H1 (cell line): ENCODE results near the gene SLC24A3. TPM values are rescaled to one million over a fixed set of nuclear protein-coding genes. Genes with fewer than 3 reads are reported as not detected.

Experiments
- CTCF ChIA-PET: fragments of 300-600 bp; sonication (Branson Sonifier 250); formaldehyde crosslinking; loops from one replicate; lab custom pipeline; 2021; ENCODE audit not compliant: partially characterized antibody; lab: Charles Lee
- POLR2A ChIA-PET: fragments of 300-600 bp; sonication (Branson Sonifier 250); formaldehyde crosslinking; loops from one replicate; lab custom pipeline; 2021; ENCODE audit warnings: inconsistent platforms; ENCODE audit not compliant: partially characterized antibody; lab: Charles Lee
- DNase-seq, 2 experiments: peaks; one replicate each; pipeline versions ENCODE4 v3.0.0 to v3.0.0-alpha.2; 2010 to 2022; ENCODE audit warnings: low spot score in 2 of 2, low read depth in 1 of 2, mixed read lengths in 1 of 2
- FAIRE-seq: peaks from 2 replicates; lab custom pipeline; 2011; peaks lifted over from hg19 to GRCh38; lab: Jason Lieb, UNC
- H2AFZ ChIP-seq: 2 replicates; pipeline ENCODE4 v1.8.1; 2012; ENCODE audit warnings: low read length, inconsistent platforms
- H2AK5ac ChIP-seq: 2 replicates; pipeline ENCODE4 v1.6.1; 2013; ENCODE audit warnings: low read depth, low read length
- H2BK120ac ChIP-seq: replicated peaks from 2 replicates; pipeline ENCODE3; 2013; ENCODE audit warnings: low read depth, low read length, inconsistent platforms
- H2BK12ac ChIP-seq: 2 replicates; pipeline ENCODE4 v1.6.1; 2013; ENCODE audit warnings: low read depth, low read length
- H2BK15ac ChIP-seq: 2 replicates; pipeline ENCODE4 v1.6.1; 2013; ENCODE audit warnings: low read length
- H2BK20ac ChIP-seq: 2 replicates; pipeline ENCODE4 v1.6.1; 2013; ENCODE audit warnings: low read length
- H2BK5ac ChIP-seq: 2 replicates; pipeline ENCODE4 v1.6.1; 2013; ENCODE audit warnings: low read depth, low read length
- H3K14ac ChIP-seq: 2 replicates; pipeline ENCODE4 v1.6.1; 2013; ENCODE audit warnings: inconsistent platforms; ENCODE audit not compliant: insufficient read length
- H3K18ac ChIP-seq: 2 replicates; pipeline ENCODE4 v1.6.1; 2013; ENCODE audit warnings: low read length; ENCODE audit errors: extremely low read depth
- H3K23ac ChIP-seq: 2 replicates; pipeline ENCODE4 v1.6.1; 2013; ENCODE audit warnings: inconsistent platforms; ENCODE audit not compliant: insufficient read length
- H3K23me2 ChIP-seq: 2 replicates; pipeline ENCODE4 v1.6.1; 2013; ENCODE audit warnings: low read depth, low read length
- H3K27ac ChIP-seq: 2 replicates; pipeline ENCODE4 v1.6.1; 2011; ENCODE audit warnings: low read depth, low read length, inconsistent platforms
- H3K27me3 ChIP-seq, 4 experiments: replicated peaks in 1 of 4; 1 replicate in 1 of 4; 2 replicates in 3 of 4; pipeline versions ENCODE4 v1.6.1 to v1.8.1; 2011 to 2013; ENCODE audit warnings: low read length in 3 of 4, mild to moderate bottlenecking in 3 of 4, inconsistent platforms in 2 of 4, mixed read lengths in 2 of 4, moderate library complexity in 1 of 4; ENCODE audit not compliant: control insufficient read depth in 3 of 4, insufficient read depth in 3 of 4; ENCODE audit errors: extremely low read depth in 1 of 4
- H3K36me3 ChIP-seq, 4 experiments: 2 replicates each; pipeline versions ENCODE4 v1.6.1 to v1.8.1; 2011 to 2013; ENCODE audit warnings: mild to moderate bottlenecking in 4 of 4, low read length in 3 of 4, moderate library complexity in 2 of 4, control low read depth in 1 of 4, inconsistent platforms in 1 of 4; ENCODE audit not compliant: insufficient read depth in 4 of 4, control insufficient read depth in 2 of 4
- H3K4ac ChIP-seq: replicated peaks from 2 replicates; pipeline ENCODE3; 2013; ENCODE audit warnings: low read length, low read depth, mixed read lengths, inconsistent platforms; ENCODE audit not compliant: insufficient read length
- H3K4me1 ChIP-seq, 4 experiments: replicated peaks in 1 of 4; 1 replicate in 1 of 4; 2 replicates in 3 of 4; pipeline versions ENCODE4 v1.6.1 to v1.8.1; 2011 to 2013; ENCODE audit warnings: low read length in 3 of 4, inconsistent platforms in 2 of 4, mixed read lengths in 1 of 4; ENCODE audit not compliant: insufficient read depth in 4 of 4, control insufficient read depth in 3 of 4
- H3K4me2 ChIP-seq, 2 experiments: 2 replicates each; pipeline versions ENCODE4 v1.6.1 to v1.8.1; 2011 to 2013; ENCODE audit warnings: low read depth in 2 of 2, low read length in 2 of 2, control low read depth in 1 of 2, inconsistent platforms in 1 of 2, mild to moderate bottlenecking in 1 of 2; ENCODE audit not compliant: insufficient read depth in 1 of 2
- H3K4me3 ChIP-seq, 4 experiments: fragments of 200-600, 300-600 bp in 1 of 4; sonication (generic), shearing (Covaris generic), sonication (Bioruptor Twin) in 1 of 4; 2 replicates each; pipeline versions ENCODE4 v1.5.1 to v1.8.1; 2011 to 2016; ENCODE audit warnings: low read length in 4 of 4, low read depth in 3 of 4, control low read depth in 2 of 4, inconsistent platforms in 2 of 4, mild to moderate bottlenecking in 2 of 4, mixed read lengths in 1 of 4, moderate library complexity in 1 of 4; ENCODE audit not compliant: insufficient read depth in 2 of 4; ENCODE audit errors: extremely low read depth in 1 of 4
- H3K56ac ChIP-seq: replicated peaks from 2 replicates; pipeline ENCODE3; 2013; ENCODE audit warnings: low read depth, mild to moderate bottlenecking, mixed read lengths, low read length, inconsistent platforms; ENCODE audit not compliant: insufficient read length
- H3K79me1 ChIP-seq: 2 replicates; pipeline ENCODE4 v1.6.1; 2013; ENCODE audit warnings: low read depth, low read length, control low read depth
- H3K79me2 ChIP-seq, 2 experiments: 2 replicates each; pipeline versions ENCODE4 v1.6.1 to v1.8.1; 2012 to 2013; ENCODE audit warnings: low read length in 2 of 2, mild to moderate bottlenecking in 2 of 2, inconsistent platforms in 1 of 2; ENCODE audit not compliant: insufficient read depth in 2 of 2, control insufficient read depth in 1 of 2
- H3K9ac ChIP-seq, 4 experiments: replicated peaks in 1 of 4; 1 replicate in 1 of 4; 2 replicates in 3 of 4; pipeline versions ENCODE4 v1.6.1 to v1.8.1; 2011 to 2013; ENCODE audit warnings: low read depth in 3 of 4, low read length in 3 of 4, control low read depth in 2 of 4, mild to moderate bottlenecking in 2 of 4, moderate library complexity in 2 of 4, inconsistent platforms in 1 of 4; ENCODE audit errors: extremely low read depth in 1 of 4
- H3K9me3 ChIP-seq, 2 experiments: 2 replicates each; pipeline versions ENCODE4 v1.6.1 to v1.8.1; 2012 to 2013; ENCODE audit warnings: mild to moderate bottlenecking in 2 of 2, moderate library complexity in 2 of 2, control low read depth in 1 of 2, inconsistent platforms in 1 of 2, low read depth in 1 of 2, low read length in 1 of 2, mixed read lengths in 1 of 2; ENCODE audit not compliant: insufficient read depth in 2 of 2
- H4K20me1 ChIP-seq, 2 experiments: replicated peaks in 1 of 2; 2 replicates each; pipeline versions ENCODE3 to v1.8.1; 2011 to 2013; ENCODE audit warnings: inconsistent platforms in 2 of 2, low read length in 2 of 2, mild to moderate bottlenecking in 1 of 2; ENCODE audit not compliant: insufficient read depth in 2 of 2, control insufficient read depth in 1 of 2
- H4K5ac ChIP-seq: 2 replicates; pipeline ENCODE4 v1.6.1; 2013; ENCODE audit warnings: low read length, low read depth, mixed read lengths, inconsistent platforms; ENCODE audit not compliant: insufficient read length
- H4K8ac ChIP-seq: 2 replicates; pipeline ENCODE4 v1.8.0; 2013; ENCODE audit warnings: mild to moderate bottlenecking, moderate library complexity, low read length, inconsistent platforms; ENCODE audit not compliant: insufficient read depth; ENCODE audit errors: extremely low read depth
- H4K91ac ChIP-seq: replicated peaks from 2 replicates; pipeline ENCODE3; 2013; ENCODE audit warnings: low read length, mixed read lengths, inconsistent platforms; ENCODE audit not compliant: insufficient read length
- SP1 ChIP-seq: IDR thresholded peaks from 2 replicates; pipeline ENCODE4 v1.6.1; 2011; ENCODE audit warnings: low read depth, low read length
- WGBS, 2 experiments: shearing (Covaris generic) in 1 of 2; methylation state at CpG; one replicate each; pipeline versions ENCODE4 v1.1.6 to v1.1.7; 2013 to 2015; ENCODE audit warnings: low lambda C conversion rate in 2 of 2, mixed read lengths in 2 of 2, inconsistent platforms in 1 of 2, low coverage in 1 of 2, missing lambda C conversion rate in 1 of 2; ENCODE audit not compliant: insufficient replicate concordance in 2 of 2, insufficient coverage in 1 of 2, insufficient read length in 1 of 2; ENCODE audit errors: extremely low coverage in 1 of 2, missing lambda C conversion rate in 1 of 2; 5-methylcytosine and 5-hydroxymethylcytosine counted together
- polyA plus RNA-seq, 7 experiments: library from polyadenylated mRNA; depleted of rRNA in 3 of 7; stranded (reverse) in 5 of 7; unstranded in 2 of 7; fragments of >200 nt in 5 of 7; fragments of 200-250 nt in 2 of 7; gene quantifications; 1 replicate in 5 of 7; 2 replicates in 1 of 7; 4 replicates in 1 of 7; pipeline versions ENCODE4 v1.2.1 to v1.2.3, GENCODE V29; 2011 to 2013; ENCODE audit warnings: missing spikeins in 2 of 7, mixed read lengths in 2 of 7
- total RNA-seq: library from RNA; stranded (reverse); fragmentation: NEBNext Ultra II Directional; extraction: Animal tissue kit (Norgen Biotek cat#: 25700); gene quantifications from 2 replicates; pipeline ENCODE4 v1.2.1, GENCODE V29; 2021

The SLC24A3 gene
- total and polyA plus RNA-seq, 2 of the 8 experiments (the other 6 are each of a cell fraction or from before 2014, with no cell fraction given) = 4.5 to 6.3 TPM

DNA sequence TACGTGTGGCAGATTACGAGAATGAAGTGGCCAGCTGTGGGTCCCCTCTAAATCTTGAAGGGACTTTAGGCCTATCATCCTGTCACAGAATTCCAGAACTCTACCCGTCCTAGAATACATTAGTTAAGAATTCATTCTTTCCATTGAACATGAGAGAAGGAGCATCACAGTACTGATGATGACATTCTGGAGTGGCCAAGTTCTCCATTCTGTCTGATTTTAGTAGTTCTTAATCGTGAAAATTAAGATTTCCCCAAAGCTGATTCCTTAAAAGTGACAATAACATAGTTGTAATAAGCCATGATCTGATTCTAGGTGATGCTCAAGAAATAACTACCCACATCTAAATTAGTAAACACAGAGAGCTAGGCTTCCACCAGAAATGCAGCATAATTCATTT is 510.6 kb downstream of the SLC24A3 start:
- H2BK5ac ChIP-seq = no peak overlapping the region
- H3K36me3 ChIP-seq = no peaks in the 10 kb centered on the region
- no peak overlapping the region for H4K5ac ChIP-seq
- no peak overlapping the region for H4K8ac ChIP-seq
- 89% methylated on average over 4 of the region's 4 CpGs; no CpG with 5 or more reads in 1 of the 2 experiments for WGBS, 2 experiments
- no peak overlapping the region for H3K4me3 ChIP-seq
- H3K23ac ChIP-seq = no peak overlapping the region
- no peak for FAIRE-seq
- no peak overlapping the region for H2AFZ ChIP-seq
- H3K4me1 ChIP-seq = no peaks in the 10 kb centered on the region
- DNase-seq = no peak
- H3K4ac ChIP-seq = no peak overlapping the region
- H2BK15ac ChIP-seq = no peak overlapping the region
- no peak overlapping the region for H2BK20ac ChIP-seq
- H3K9me3 ChIP-seq = 0 out of 4 replicates have a peak, but pooled peaks cover 0 to under 1% of the 10 kb centered on the region in 2 experiments
- no peak overlapping the region for H3K9ac ChIP-seq
- CTCF ChIA-PET = interaction anchor here (0.9 kb wide), 1 partner anchor 30 kb away, joined by 4 read pairs; no protein-coding TSS in a partner anchor
- no peaks in the 10 kb centered on the region for H3K27me3 ChIP-seq
- H3K79me1 ChIP-seq = no peaks in the 10 kb centered on the region
- H3K27ac ChIP-seq = no peak overlapping the region
- H3K56ac ChIP-seq = no peak overlapping the region
- H4K91ac ChIP-seq = no peak overlapping the region
- no peaks in the 10 kb centered on the region for H4K20me1 ChIP-seq
- H2AK5ac ChIP-seq = no peak overlapping the region
- H3K18ac ChIP-seq = no peak overlapping the region
- H3K23me2 ChIP-seq = peaks cover 3% of the 10 kb centered on the region; the same call in 1 of the 2 replicates
- POLR2A ChIA-PET = no interaction called here
- H3K14ac ChIP-seq = no peak overlapping the region
- no peak overlapping the region for H2BK120ac ChIP-seq
- H2BK12ac ChIP-seq = no peak overlapping the region
- no peaks in the 10 kb centered on the region for H3K79me2 ChIP-seq
- H3K4me2 ChIP-seq = no peak overlapping the region
- no peak for TF ChIP-seq SP1
